ENCODE data around the gene GPATCH3.
A peak's percentile ranks its signal among the peaks of the same experiment; 100 is the strongest.

Gene GPATCH3

GRCh38 chr1:26923711-26924110, 23.4 kb upstream of the GPATCH3 start:
- TF ChIP-seq, protein P1, sequence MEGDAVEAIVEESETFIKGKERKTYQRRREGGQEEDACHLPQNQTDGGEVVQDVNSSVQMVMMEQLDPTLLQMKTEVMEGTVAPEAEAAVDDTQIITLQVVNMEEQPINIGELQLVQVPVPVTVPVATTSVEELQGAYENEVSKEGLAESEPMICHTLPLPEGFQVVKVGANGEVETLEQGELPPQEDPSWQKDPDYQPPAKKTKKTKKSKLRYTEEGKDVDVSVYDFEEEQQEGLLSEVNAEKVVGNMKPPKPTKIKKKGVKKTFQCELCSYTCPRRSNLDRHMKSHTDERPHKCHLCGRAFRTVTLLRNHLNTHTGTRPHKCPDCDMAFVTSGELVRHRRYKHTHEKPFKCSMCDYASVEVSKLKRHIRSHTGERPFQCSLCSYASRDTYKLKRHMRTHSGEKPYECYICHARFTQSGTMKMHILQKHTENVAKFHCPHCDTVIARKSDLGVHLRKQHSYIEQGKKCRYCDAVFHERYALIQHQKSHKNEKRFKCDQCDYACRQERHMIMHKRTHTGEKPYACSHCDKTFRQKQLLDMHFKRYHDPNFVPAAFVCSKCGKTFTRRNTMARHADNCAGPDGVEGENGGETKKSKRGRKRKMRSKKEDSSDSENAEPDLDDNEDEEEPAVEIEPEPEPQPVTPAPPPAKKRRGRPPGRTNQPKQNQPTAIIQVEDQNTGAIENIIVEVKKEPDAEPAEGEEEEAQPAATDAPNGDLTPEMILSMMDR (IDR thresholded peaks at IDR 0.05; ENCODE audit: low read depth, low read length) = no peak
- in situ Hi-C loops (cut with HindIII; ENCODE audit: low sequenced_read_pairs) = no loop called here
- DNase-seq (ENCODE audit: low read depth, low spot score) = peak; percentile 49
- no peak overlapping the region for H3K4me3 ChIP-seq (ENCODE audit: low read depth, low read length)

- in situ Hi-C loops (cut with HindIII; ENCODE audit: low sequenced_read_pairs) = no loop called here
- TF ChIP-seq, protein P1 (IDR thresholded peaks at IDR 0.05; ENCODE audit: low read depth, low read length) = no peak
- H3K4me3 ChIP-seq (ENCODE audit: low read depth, low read length) = peak overlapping the region; percentile 89
- no peak for DNase-seq (ENCODE audit: low read depth, low spot score)
These were observed 22.6 kb upstream of the GPATCH3 start for GRCh38 chr1:26922901-26923300.

DNA sequence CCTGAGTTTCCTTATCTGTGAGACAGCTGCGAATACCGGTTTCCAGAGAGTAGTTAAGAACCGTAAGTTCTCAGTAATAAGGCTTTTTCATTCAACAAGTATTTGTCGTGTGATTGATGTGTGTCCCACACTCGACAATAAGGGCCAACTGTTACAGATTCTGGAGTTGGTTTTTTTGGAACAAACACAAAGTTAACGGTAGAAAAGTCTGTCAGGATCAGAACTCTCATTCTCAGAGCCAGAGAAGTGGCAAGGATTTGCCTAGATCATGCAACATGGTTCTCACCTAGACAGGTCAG, 22.1 kb upstream of the GPATCH3 start:
- H3K4me3 ChIP-seq (ENCODE audit: low read depth, low read length) = peak overlapping the region; percentile 89
- TF ChIP-seq, protein P1 (IDR thresholded peaks at IDR 0.05; ENCODE audit: low read depth, low read length) = no peak
- in situ Hi-C loops (cut with HindIII; ENCODE audit: low sequenced_read_pairs) = no loop called here
- no peak for DNase-seq (ENCODE audit: low read depth, low spot score)

GRCh38 chr1:26921540-26922430, 21.5 kb upstream of the GPATCH3 start, which contains the start of gene NUDC:
NUDC (plus strand) TSS chr1:26921743; CDS start chr1:26921849, 106 bp downstream.
- peak; percentile 97 for DNase-seq (ENCODE audit: low read depth, low spot score)
- in situ Hi-C loops (cut with HindIII; ENCODE audit: low sequenced_read_pairs) = no loop called here
- TF ChIP-seq, protein P1 (IDR thresholded peaks at IDR 0.05; ENCODE audit: low read depth, low read length) = no peak

GRCh38 chr1:26921126-26921539, 20.9 kb upstream of the GPATCH3 start:
- no peak for DNase-seq (ENCODE audit: low read depth, low spot score)
- in situ Hi-C loops (cut with HindIII; ENCODE audit: low sequenced_read_pairs) = no loop called here
- H3K4me3 ChIP-seq (ENCODE audit: low read depth, low read length) = peak overlapping the region; percentile 89
- TF ChIP-seq, protein P1 (IDR thresholded peaks at IDR 0.05; ENCODE audit: low read depth, low read length) = no peak

More at GRCh38 chr1:26921540-26922430, 21.5 kb upstream of the GPATCH3 start, which contains the start of gene NUDC:
- H3K4me3 ChIP-seq (ENCODE audit: low read depth, low read length) = peak within 1 kb of the TSS; percentile 89

- TF ChIP-seq, protein P1 (IDR thresholded peaks at IDR 0.05; ENCODE audit: low read depth, low read length) = no peak
- H3K4me3 ChIP-seq (ENCODE audit: low read depth, low read length) = no peak overlapping the region
- in situ Hi-C loops (cut with HindIII; ENCODE audit: low sequenced_read_pairs) = no loop called here
- no peak for DNase-seq (ENCODE audit: low read depth, low spot score)
These were observed 15.1 kb upstream of the GPATCH3 start for GRCh38 chr1:26915204-26915842.
